ENCODE results near the gene MSANTD7. TPM values are rescaled to one million over a fixed set of nuclear protein-coding genes. Genes with fewer than 3 reads are reported as not detected.

MSANTD7 gene
- total and polyA plus RNA-seq, 2 of the 13 experiments (the other 11 are each of a cell fraction or from before 2014, with no cell fraction given): 3.7 to 16.7 TPM

DNA sequence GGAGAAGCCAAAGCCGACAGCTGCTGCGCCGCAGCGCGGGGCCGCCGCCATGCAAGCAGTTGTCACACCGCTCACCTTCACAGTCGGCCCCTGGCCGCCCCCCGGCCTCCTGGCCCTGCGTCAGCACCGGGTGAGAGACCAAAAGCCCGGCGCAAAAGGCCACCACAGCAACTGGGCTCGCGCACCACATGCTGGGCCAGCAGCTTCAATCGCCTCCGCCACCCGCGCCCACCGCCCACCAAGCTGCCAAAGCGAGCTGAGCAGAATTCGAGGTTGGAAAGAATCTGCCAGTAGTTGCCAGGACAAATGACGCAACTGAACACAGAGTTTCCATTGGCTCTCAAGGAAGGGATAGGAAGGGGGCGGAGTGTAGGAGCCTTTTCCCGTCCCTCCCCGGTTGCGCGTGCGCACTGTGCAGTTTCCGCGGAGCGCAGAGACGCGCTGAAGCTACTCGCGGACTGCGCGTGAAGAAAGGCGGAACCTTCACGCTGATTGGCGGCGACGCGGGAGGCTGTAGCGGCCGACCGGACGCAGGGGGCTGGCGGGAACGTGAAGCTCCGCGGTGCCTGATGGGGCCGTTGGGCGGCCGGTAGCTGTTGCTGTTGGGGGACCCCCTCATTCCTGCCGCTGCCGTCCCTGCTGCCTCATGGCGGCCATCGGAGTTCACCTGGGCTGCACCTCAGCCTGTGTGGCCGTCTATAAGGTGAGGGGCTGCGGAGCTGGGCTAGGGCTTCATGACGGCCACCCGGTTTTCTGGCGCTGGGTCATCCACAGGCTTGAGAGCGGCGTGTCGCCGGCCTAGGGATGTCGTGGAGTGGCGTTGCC is at the start of gene MSANTD7, which contains the start of the genes CDNF and HSPA14 (continued):
- TF ChIP-seq, protein P1, sequence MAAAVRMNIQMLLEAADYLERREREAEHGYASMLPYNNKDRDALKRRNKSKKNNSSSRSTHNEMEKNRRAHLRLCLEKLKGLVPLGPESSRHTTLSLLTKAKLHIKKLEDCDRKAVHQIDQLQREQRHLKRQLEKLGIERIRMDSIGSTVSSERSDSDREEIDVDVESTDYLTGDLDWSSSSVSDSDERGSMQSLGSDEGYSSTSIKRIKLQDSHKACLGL (CRISPR knock-in tag; IDR thresholded peaks at IDR 0.05): peak; percentile 70
- TF ChIP-seq, protein P2, sequence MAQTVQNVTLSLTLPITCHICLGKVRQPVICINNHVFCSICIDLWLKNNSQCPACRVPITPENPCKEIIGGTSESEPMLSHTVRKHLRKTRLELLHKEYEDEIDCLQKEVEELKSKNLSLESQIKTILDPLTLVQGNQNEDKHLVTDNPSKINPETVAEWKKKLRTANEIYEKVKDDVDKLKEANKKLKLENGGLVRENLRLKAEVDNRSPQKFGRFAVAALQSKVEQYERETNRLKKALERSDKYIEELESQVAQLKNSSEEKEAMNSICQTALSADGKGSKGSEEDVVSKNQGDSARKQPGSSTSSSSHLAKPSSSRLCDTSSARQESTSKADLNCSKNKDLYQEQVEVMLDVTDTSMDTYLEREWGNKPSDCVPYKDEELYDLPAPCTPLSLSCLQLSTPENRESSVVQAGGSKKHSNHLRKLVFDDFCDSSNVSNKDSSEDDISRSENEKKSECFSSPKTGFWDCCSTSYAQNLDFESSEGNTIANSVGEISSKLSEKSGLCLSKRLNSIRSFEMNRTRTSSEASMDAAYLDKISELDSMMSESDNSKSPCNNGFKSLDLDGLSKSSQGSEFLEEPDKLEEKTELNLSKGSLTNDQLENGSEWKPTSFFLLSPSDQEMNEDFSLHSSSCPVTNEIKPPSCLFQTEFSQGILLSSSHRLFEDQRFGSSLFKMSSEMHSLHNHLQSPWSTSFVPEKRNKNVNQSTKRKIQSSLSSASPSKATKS (CRISPR knock-in tag; IDR thresholded peaks at IDR 0.05): no peak
- TF ChIP-seq, protein P3, sequence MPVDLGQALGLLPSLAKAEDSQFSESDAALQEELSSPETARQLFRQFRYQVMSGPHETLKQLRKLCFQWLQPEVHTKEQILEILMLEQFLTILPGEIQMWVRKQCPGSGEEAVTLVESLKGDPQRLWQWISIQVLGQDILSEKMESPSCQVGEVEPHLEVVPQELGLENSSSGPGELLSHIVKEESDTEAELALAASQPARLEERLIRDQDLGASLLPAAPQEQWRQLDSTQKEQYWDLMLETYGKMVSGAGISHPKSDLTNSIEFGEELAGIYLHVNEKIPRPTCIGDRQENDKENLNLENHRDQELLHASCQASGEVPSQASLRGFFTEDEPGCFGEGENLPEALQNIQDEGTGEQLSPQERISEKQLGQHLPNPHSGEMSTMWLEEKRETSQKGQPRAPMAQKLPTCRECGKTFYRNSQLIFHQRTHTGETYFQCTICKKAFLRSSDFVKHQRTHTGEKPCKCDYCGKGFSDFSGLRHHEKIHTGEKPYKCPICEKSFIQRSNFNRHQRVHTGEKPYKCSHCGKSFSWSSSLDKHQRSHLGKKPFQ (CRISPR knock-in tag; IDR thresholded peaks at IDR 0.05; ENCODE audit: insufficient replicate concordance): no peak
- TF ChIP-seq, protein P4, sequence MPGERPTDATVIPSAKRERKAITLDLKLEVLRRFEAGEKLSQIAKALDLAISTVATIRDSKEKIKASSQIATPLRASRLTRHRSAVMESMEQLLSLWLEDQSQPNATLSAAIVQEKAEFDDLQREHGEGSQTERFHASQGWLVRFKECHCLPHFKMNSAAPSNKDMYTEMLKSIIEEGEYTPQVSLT (CRISPR knock-in tag; IDR thresholded peaks at IDR 0.05; ENCODE audit: borderline replicate concordance, low read depth): no peak; the same call in 1 of the 2 replicates
- TF ChIP-seq ZBTB38 (CRISPR knock-in tag; IDR thresholded peaks at IDR 0.05) (no peak), FOXP1 (IDR thresholded peaks at IDR 0.05) (0 out of 2 replicates have a peak, but pooled peaks have one; percentile 45), FOXP1 (CRISPR knock-in tag; IDR thresholded peaks at IDR 0.05) (no peak), POLR2G (IDR thresholded peaks at IDR 0.05; ENCODE audit: low read depth, low read length) (peak; percentile 78), ZNF496 (CRISPR knock-in tag; IDR thresholded peaks at IDR 0.05; ENCODE audit: insufficient replicate concordance) (no peak), IRF2 (CRISPR knock-in tag; IDR thresholded peaks at IDR 0.05) (peak; percentile 60; the same call in 1 of the 2 replicates), ZNF629 (CRISPR knock-in tag; conservative IDR thresholded peaks at IDR 0.05) (0 out of 2 replicates have a peak, but pooled peaks have one; percentile 17), SP2 (CRISPR knock-in tag; IDR thresholded peaks at IDR 0.05) (peak; percentile 86), AGO2 (optimal IDR thresholded peaks at IDR 0.05; ENCODE audit: low read depth, low read length) (no peak), NFIB (CRISPR knock-in tag; IDR thresholded peaks at IDR 0.05; ENCODE audit: borderline replicate concordance) (no peak), SRF (IDR thresholded peaks at IDR 0.05; ENCODE audit: low read depth, low read length) (no peak), TMF1 (CRISPR knock-in tag; IDR thresholded peaks at IDR 0.05; ENCODE audit: low read depth) (peak; percentile 78; the same call in 1 of the 2 replicates), CBX1 (IDR thresholded peaks at IDR 0.05; ENCODE audit: low read depth) (peak; percentile 15), KLF15 (CRISPR knock-in tag; IDR thresholded peaks at IDR 0.05; ENCODE audit: borderline replicate concordance) (0 out of 2 replicates have a peak, but pooled peaks have one; percentile 40), ZSCAN31 (CRISPR knock-in tag; IDR thresholded peaks at IDR 0.05; ENCODE audit: low read depth) (no peak)
- TF ChIP-seq, protein P5, sequence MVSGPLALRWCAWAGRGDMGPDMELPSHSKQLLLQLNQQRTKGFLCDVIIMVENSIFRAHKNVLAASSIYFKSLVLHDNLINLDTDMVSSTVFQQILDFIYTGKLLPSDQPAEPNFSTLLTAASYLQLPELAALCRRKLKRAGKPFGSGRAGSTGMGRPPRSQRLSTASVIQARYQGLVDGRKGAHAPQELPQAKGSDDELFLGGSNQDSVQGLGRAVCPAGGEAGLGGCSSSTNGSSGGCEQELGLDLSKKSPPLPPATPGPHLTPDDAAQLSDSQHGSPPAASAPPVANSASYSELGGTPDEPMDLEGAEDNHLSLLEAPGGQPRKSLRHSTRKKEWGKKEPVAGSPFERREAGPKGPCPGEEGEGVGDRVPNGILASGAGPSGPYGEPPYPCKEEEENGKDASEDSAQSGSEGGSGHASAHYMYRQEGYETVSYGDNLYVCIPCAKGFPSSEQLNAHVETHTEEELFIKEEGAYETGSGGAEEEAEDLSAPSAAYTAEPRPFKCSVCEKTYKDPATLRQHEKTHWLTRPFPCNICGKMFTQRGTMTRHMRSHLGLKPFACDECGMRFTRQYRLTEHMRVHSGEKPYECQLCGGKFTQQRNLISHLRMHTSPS (CRISPR knock-in tag; IDR thresholded peaks at IDR 0.05; ENCODE audit: low read depth): no peak
- TF ChIP-seq, protein P6, sequence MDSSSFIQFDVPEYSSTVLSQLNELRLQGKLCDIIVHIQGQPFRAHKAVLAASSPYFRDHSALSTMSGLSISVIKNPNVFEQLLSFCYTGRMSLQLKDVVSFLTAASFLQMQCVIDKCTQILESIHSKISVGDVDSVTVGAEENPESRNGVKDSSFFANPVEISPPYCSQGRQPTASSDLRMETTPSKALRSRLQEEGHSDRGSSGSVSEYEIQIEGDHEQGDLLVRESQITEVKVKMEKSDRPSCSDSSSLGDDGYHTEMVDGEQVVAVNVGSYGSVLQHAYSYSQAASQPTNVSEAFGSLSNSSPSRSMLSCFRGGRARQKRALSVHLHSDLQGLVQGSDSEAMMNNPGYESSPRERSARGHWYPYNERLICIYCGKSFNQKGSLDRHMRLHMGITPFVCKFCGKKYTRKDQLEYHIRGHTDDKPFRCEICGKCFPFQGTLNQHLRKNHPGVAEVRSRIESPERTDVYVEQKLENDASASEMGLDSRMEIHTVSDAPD (CRISPR knock-in tag; IDR thresholded peaks at IDR 0.05): no peak
